ENCODE results near the gene MAML2.
"Not testable (repeated sequence)": the region's sequence is repeated elsewhere in the genome, so short reads cannot be mapped to it uniquely, and the experiment has no call there.

Gene MAML2

DNA sequence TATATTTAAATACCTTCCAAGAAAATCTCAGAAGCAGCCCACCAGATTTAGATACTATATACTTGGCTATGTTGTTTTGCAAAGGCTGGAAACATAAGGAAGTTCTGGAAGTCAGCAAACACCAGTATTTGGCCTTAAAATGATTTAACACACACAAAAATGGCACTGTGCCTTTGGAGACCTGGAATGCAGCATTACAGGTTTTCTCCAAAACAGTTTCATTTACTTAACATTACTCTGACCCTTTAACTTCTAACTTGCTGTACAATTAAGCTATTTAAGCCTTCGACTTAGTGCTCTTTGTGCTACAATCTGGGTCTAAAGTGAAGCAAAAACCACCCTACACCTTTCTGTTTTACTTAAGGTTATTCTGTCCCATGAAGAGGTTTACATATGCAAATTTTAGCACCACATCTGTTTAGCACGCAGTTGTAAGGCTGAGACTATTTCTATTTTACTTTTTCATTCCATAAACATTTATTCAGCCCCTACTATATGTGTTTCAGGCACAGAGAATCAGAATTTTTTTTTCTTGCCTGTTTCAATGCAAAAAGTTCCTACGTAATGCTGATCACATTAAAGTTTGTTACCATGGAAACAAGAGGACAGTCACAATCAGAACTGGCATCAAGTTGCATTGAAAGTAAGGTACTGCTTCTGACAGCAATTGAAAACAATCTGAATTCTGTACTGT is 70.3 kb downstream of the MAML2 start:
- Histone ChIP-seq H3K36me3 (replicated peaks; ENCODE audit: insufficient read depth, low read length) (no peaks in the 10 kb centered on the region; the same call in 1 of the 2 replicates), H3F3A (ENCODE audit: insufficient read depth, low read length) (peaks cover 8% of the 10 kb centered on the region), H3K9me2 (replicated peaks; ENCODE audit: insufficient read depth, low read length) (no peaks in the 10 kb centered on the region), H3K4me3 (ENCODE audit: low read length) (no peak overlapping the region), H3K79me2 (ENCODE audit: low read length) (peaks cover 32% of the 10 kb centered on the region), H3K27ac (ENCODE audit: low read length) (no peak overlapping the region), H2AFZ (ENCODE audit: low read length) (no peak overlapping the region), H4K20me1 (ENCODE audit: insufficient read depth, low read length) (no peaks in the 10 kb centered on the region), H3K4me2 (ENCODE audit: low read depth, low read length) (no peak overlapping the region), H3K27me3 (replicated peaks; ENCODE audit: insufficient read depth, low read length) (no peaks in the 10 kb centered on the region), H3K9ac (ENCODE audit: low read length) (no peak overlapping the region), H3K4me1 (ENCODE audit: low read length) (peaks cover 16% of the 10 kb centered on the region; the same call in 1 of the 2 replicates), H3K9me3 (replicated peaks; ENCODE audit: insufficient read depth, low read length) (no peaks in the 10 kb centered on the region)
- no peak for DNase-seq
- TF ChIP-seq CTCF (IDR thresholded peaks at IDR 0.05; ENCODE audit: low read length) = no peak
- TF ChIP-seq EZH2 (optimal IDR thresholded peaks at IDR 0.05; ENCODE audit: low read depth, low read length) = no peak
- no peak for TF ChIP-seq EZH2phosphoT487 (IDR thresholded peaks at IDR 0.05; ENCODE audit: low read length)

DNA sequence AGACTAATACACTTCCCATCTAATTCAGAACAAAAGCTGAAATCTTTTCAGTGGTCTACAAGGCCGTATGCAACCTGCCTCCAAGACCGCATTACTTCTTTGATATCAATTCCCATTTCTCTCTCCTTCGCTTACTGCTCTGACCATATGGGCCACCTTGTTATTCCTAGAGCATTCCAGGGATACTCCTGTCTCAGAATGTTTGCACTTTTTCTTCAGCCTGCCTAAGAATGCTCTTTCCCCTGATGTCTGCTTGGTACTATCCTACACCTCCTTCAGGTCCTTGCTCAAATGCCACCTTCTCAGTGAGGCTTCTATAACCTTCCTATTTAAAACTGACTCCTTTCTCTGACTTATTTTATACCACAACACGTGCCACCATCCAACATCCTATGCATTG is 71.2 kb downstream of the MAML2 start:
- Histone ChIP-seq H4K20me1 (ENCODE audit: insufficient read depth, low read length) (no peaks in the 10 kb centered on the region), H3K4me3 (ENCODE audit: low read length) (no peak overlapping the region), H3F3A (ENCODE audit: insufficient read depth, low read length) (peaks cover 17% of the 10 kb centered on the region), H3K9me3 (replicated peaks; ENCODE audit: insufficient read depth, low read length) (no peaks in the 10 kb centered on the region), H3K27ac (ENCODE audit: low read length) (no peak overlapping the region), H3K36me3 (replicated peaks; ENCODE audit: insufficient read depth, low read length) (no peaks in the 10 kb centered on the region; the same call in 1 of the 2 replicates), H3K9ac (ENCODE audit: low read length) (no peak overlapping the region), H3K27me3 (replicated peaks; ENCODE audit: insufficient read depth, low read length) (no peaks in the 10 kb centered on the region), H2AFZ (ENCODE audit: low read length) (no peak overlapping the region), H3K79me2 (ENCODE audit: low read length) (peaks cover 29% of the 10 kb centered on the region), H3K4me2 (ENCODE audit: low read depth, low read length) (no peak overlapping the region), H3K9me2 (replicated peaks; ENCODE audit: insufficient read depth, low read length) (no peaks in the 10 kb centered on the region), H3K4me1 (ENCODE audit: low read length) (peaks cover 22% of the 10 kb centered on the region)
- TF ChIP-seq CTCF (IDR thresholded peaks at IDR 0.05; ENCODE audit: low read length) (no peak), EZH2phosphoT487 (IDR thresholded peaks at IDR 0.05; ENCODE audit: low read length) (no peak), EZH2 (optimal IDR thresholded peaks at IDR 0.05; ENCODE audit: low read depth, low read length) (no peak)
- no peak for DNase-seq

- not testable (repeated sequence) for H3K27me3 ChIP-seq (replicated peaks; ENCODE audit: insufficient read depth, low read length); H3K9me3 ChIP-seq (replicated peaks; ENCODE audit: insufficient read depth, low read length); DNase-seq; H3K4me3 ChIP-seq (ENCODE audit: low read length); H3K27ac ChIP-seq (ENCODE audit: low read length); H4K20me1 ChIP-seq (ENCODE audit: insufficient read depth, low read length); H3K36me3 ChIP-seq (replicated peaks; ENCODE audit: insufficient read depth, low read length); H2AFZ ChIP-seq (ENCODE audit: low read length); H3K4me2 ChIP-seq (ENCODE audit: low read depth, low read length); H3K9ac ChIP-seq (ENCODE audit: low read length); H3K9me2 ChIP-seq (replicated peaks; ENCODE audit: insufficient read depth, low read length)
- Histone ChIP-seq H3K79me2 (ENCODE audit: low read length) (peaks cover 32% of the 10 kb centered on the region), H3F3A (ENCODE audit: insufficient read depth, low read length) (peaks cover 17% of the 10 kb centered on the region), H3K4me1 (ENCODE audit: low read length) (peaks cover 26% of the 10 kb centered on the region)
Observed at GRCh38 chr11:96271352-96271751, 71.6 kb downstream of the MAML2 start.

- not testable (repeated sequence) for H3K9me3 ChIP-seq (replicated peaks; ENCODE audit: insufficient read depth, low read length); H2AFZ ChIP-seq (ENCODE audit: low read length); H3K36me3 ChIP-seq (replicated peaks; ENCODE audit: insufficient read depth, low read length); H3K27me3 ChIP-seq (replicated peaks; ENCODE audit: insufficient read depth, low read length); H3K9ac ChIP-seq (ENCODE audit: low read length); H4K20me1 ChIP-seq (ENCODE audit: insufficient read depth, low read length); H3K9me2 ChIP-seq (replicated peaks; ENCODE audit: insufficient read depth, low read length); H3K4me3 ChIP-seq (ENCODE audit: low read length); DNase-seq
- Histone ChIP-seq H3F3A (ENCODE audit: insufficient read depth, low read length) (peaks cover 17% of the 10 kb centered on the region), H3K4me2 (ENCODE audit: low read depth, low read length) (peak overlapping the region; percentile 79; the same call in 1 of the 2 replicates), H3K4me1 (ENCODE audit: low read length) (peaks cover 26% of the 10 kb centered on the region), H3K27ac (ENCODE audit: low read length) (peak overlapping the region; percentile 61; the same call in 1 of the 2 replicates), H3K79me2 (ENCODE audit: low read length) (peaks cover 49% of the 10 kb centered on the region)
Observed at GRCh38 chr11:96268527-96268926, 74.5 kb downstream of the MAML2 start.

All from MM.1S (cell line).